ENCODE results near the gene DDX49. TPM values are rescaled to one million over a fixed set of nuclear protein-coding genes. Genes with fewer than 3 reads are reported as not detected.

The DDX49 gene
- total and polyA plus RNA-seq, 8 donors = 25.3 to 185 (median 53.5) TPM

- TF ChIP-seq CTCF (IDR thresholded peaks at IDR 0.05) (no peak), POLR2A (IDR thresholded peaks at IDR 0.05) (no peak), EP300 (IDR thresholded peaks at IDR 0.05) (no peak), POLR2AphosphoS5 (IDR thresholded peaks at IDR 0.05) (no peak)
- intact Hi-C loops (cut with DNase I; ENCODE audit: low total_unique reads) = no loop called here
- H3K27ac ChIP-seq = no peak overlapping the region
- no peaks in the 10 kb centered on the region for H3K27me3 ChIP-seq
- peaks cover 7 to 19% (median 8%) of the 10 kb centered on the region in 4 donors for H3K4me1 ChIP-seq
- DNase-seq = no peak
- 73 to 86% (median 83%) methylated on average over 10 of the region's 10 CpGs for WGBS, 5 donors
- no peaks in the 10 kb centered on the region for H3K9me3 ChIP-seq
- H3K4me3 ChIP-seq = no peak overlapping the region
- no peaks in the 10 kb centered on the region for H3K36me3 ChIP-seq
Measured at GRCh38 chr19:18975869-18976268, 56.4 kb downstream of the DDX49 start.

Other genes starting within 250 kb of the DDX49 start
- gene CRTC1, start 236.0 kb upstream of the DDX49 start, total RNA-seq = 10 to 100 TPM in 1 of 5 donors, 1 to 10 TPM in 3, not detected in 1; 4.2 to 28.0 (median 4.7) TPM
- 1 to 10 TPM; 4.6 to 8.4 (median 4.6) TPM for gene CRTC1, start 236.0 kb upstream of the DDX49 start, polyA plus RNA-seq
- 1 to 10 TPM in 1 of 5 donors, not detected in 4; 1.4 TPM for gene COMP, start 128.4 kb upstream of the DDX49 start, total RNA-seq
- gene COMP, start 128.4 kb upstream of the DDX49 start, polyA plus RNA-seq = 1 to 10 TPM in 2 of 3 donors, under 1 TPM in 1; 0.62 to 4.1 (median 1.8) TPM
- 100 to 1,000 TPM in 1 of 5 donors, 10 to 100 TPM in 4; 26.3 to 111 (median 46.6) TPM for gene UPF1, start 87.8 kb upstream of the DDX49 start, total RNA-seq
- 10 to 100 TPM; 27.5 to 35.4 (median 32.2) TPM for gene UPF1, start 87.8 kb upstream of the DDX49 start, polyA plus RNA-seq
- gene CERS1, start 23.6 kb upstream of the DDX49 start, total RNA-seq = 1 to 10 TPM in 1 of 5 donors, under 1 TPM in 1, not detected in 3; 0.87 to 4.8 TPM
- under 1 TPM; 0.37 to 0.61 (median 0.53) TPM for gene CERS1, start 23.6 kb upstream of the DDX49 start, polyA plus RNA-seq
- 100 to 1,000 TPM in 3 of 5 donors, 10 to 100 TPM in 2; 76.7 to 239 (median 127) TPM for gene COPE, start 328 bp upstream of the DDX49 start, total RNA-seq
- 100 to 1,000 TPM; 188 to 283 (median 267) TPM for gene COPE, start 328 bp upstream of the DDX49 start, polyA plus RNA-seq
- 10 to 100 TPM in 3 of 5 donors, 1 to 10 TPM in 2; 5.1 to 74.7 (median 12.9) TPM for gene HOMER3, start 21.5 kb downstream of the DDX49 start, total RNA-seq
- 10 to 100 TPM; 15.0 to 31.9 (median 18.7) TPM for gene HOMER3, start 21.5 kb downstream of the DDX49 start, polyA plus RNA-seq
- 100 to 1,000 TPM in 1 of 5 donors, 10 to 100 TPM in 4; 51.7 to 104 (median 62.4) TPM for gene SUGP2, start 113.8 kb downstream of the DDX49 start, total RNA-seq
- 10 to 100 TPM; 21.5 to 40.0 (median 28.1) TPM for gene SUGP2, start 113.8 kb downstream of the DDX49 start, polyA plus RNA-seq
- gene ARMC6, start 113.9 kb downstream of the DDX49 start, total RNA-seq = 10 to 100 TPM in 4 of 5 donors, 1 to 10 TPM in 1; 7.0 to 63.8 (median 32.2) TPM
- gene ARMC6, start 113.9 kb downstream of the DDX49 start, polyA plus RNA-seq = 10 to 100 TPM; 17.4 to 22.8 (median 19.4) TPM
- 10 to 100 TPM in 1 of 5 donors, 1 to 10 TPM in 4; 5.1 to 54.8 (median 6.7) TPM for gene SLC25A42, start 144.3 kb downstream of the DDX49 start, total RNA-seq
- 1 to 10 TPM; 3.7 to 7.3 (median 6.7) TPM for gene SLC25A42, start 144.3 kb downstream of the DDX49 start, polyA plus RNA-seq
- 10 to 100 TPM in 4 of 5 donors, 1 to 10 TPM in 1; 6.4 to 59.5 (median 15.9) TPM for gene TMEM161A, start 218.8 kb downstream of the DDX49 start, total RNA-seq
- 10 to 100 TPM; 11.2 to 30.0 (median 11.8) TPM for gene TMEM161A, start 218.8 kb downstream of the DDX49 start, polyA plus RNA-seq

All from stomach (tissue), 9 donors.